ENCODE measurements around the gene PDE11A. TPM values are rescaled to one million over a fixed set of nuclear protein-coding genes. Genes with fewer than 3 reads are reported as not detected.

The PDE11A gene
- total and polyA plus RNA-seq, 2 of the 13 experiments (the other 11 are each of a cell fraction or from before 2014, with no cell fraction given): 1.2 to 1.7 TPM

DNA sequence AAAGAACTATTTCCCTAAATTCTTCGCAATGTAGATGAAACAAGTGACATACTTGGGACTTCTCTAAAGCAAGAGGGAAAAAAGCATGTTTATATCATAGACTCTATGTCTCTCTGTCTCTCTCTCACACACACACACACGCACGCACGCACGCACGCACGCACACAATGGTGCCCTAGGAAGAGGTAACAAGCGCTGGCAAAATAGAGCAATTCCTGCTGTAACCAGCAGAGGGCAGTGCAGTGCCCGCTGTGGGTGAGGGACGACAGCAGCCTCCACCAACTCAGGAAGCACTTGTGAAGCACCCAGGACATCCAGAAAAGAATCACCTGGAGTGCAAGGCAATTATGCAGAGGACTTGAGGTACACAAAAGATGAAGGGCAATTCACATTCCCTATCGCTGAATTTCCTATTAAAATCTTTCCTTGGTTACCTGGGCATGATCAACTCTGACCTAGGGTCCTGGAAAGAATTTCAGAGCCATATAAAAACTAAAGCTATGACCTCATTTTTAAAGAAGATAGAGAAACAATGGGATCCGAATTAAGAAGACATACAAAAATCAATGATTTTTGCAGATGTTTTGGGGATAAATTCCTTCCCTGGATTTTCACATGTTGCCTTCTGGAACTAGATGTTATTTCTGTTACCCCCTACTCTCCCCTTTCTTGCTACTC, 166.4 kb downstream of the PDE11A start (continued):
- TF ChIP-seq ZFP90 (CRISPR knock-in tag; IDR thresholded peaks at IDR 0.05; ENCODE audit: borderline replicate concordance) (0 out of 2 replicates have a peak, but pooled peaks have one; percentile 29), ZNF746 (CRISPR knock-in tag; IDR thresholded peaks at IDR 0.05) (no peak), KDM5B (CRISPR knock-in tag; IDR thresholded peaks at IDR 0.05; ENCODE audit: borderline replicate concordance) (0 out of 2 replicates have a peak, but pooled peaks have one; percentile 40), KIAA2018 (CRISPR knock-in tag; IDR thresholded peaks at IDR 0.05; ENCODE audit: borderline replicate concordance) (no peak), MAZ (IDR thresholded peaks at IDR 0.05; ENCODE audit: borderline replicate concordance, low read depth, low read length) (no peak), MAZ (CRISPR knock-in tag; IDR thresholded peaks at IDR 0.05; ENCODE audit: low read depth) (no peak), ZNF781 (CRISPR knock-in tag; IDR thresholded peaks at IDR 0.05; ENCODE audit: borderline replicate concordance, not compliant biosample characterization) (no peak), IRF2 (CRISPR knock-in tag; IDR thresholded peaks at IDR 0.05) (0 out of 2 replicates have a peak, but pooled peaks have one; percentile 48), ZNF124 (CRISPR knock-in tag; IDR thresholded peaks at IDR 0.05) (no peak), PHB2 (IDR thresholded peaks at IDR 0.05; ENCODE audit: partially characterized antibody) (no peak), POGK (CRISPR knock-in tag; conservative IDR thresholded peaks at IDR 0.05) (0 out of 2 replicates have a peak, but pooled peaks have one; percentile 39), TARDBP (CRISPR knock-in tag; IDR thresholded peaks at IDR 0.05) (peak; percentile 59; the same call in 1 of the 2 replicates), ZNF441 (CRISPR knock-in tag; IDR thresholded peaks at IDR 0.05; ENCODE audit: borderline replicate concordance) (no peak), NFIC (IDR thresholded peaks at IDR 0.05; ENCODE audit: low read length) (no peak), MIER3 (CRISPR knock-in tag; IDR thresholded peaks at IDR 0.05; ENCODE audit: borderline replicate concordance) (0 out of 2 replicates have a peak, but pooled peaks have one; percentile 57), NCOA2 (CRISPR knock-in tag; IDR thresholded peaks at IDR 0.05) (0 out of 2 replicates have a peak, but pooled peaks have one; percentile 11), POGZ (CRISPR knock-in tag; IDR thresholded peaks at IDR 0.05) (peak; percentile 80), SOX5 (CRISPR knock-in tag; IDR thresholded peaks at IDR 0.05; ENCODE audit: borderline replicate concordance) (peak; percentile 30; the same call in 1 of the 2 replicates)
